ENCODE results near the gene ADARB1.

DNA sequence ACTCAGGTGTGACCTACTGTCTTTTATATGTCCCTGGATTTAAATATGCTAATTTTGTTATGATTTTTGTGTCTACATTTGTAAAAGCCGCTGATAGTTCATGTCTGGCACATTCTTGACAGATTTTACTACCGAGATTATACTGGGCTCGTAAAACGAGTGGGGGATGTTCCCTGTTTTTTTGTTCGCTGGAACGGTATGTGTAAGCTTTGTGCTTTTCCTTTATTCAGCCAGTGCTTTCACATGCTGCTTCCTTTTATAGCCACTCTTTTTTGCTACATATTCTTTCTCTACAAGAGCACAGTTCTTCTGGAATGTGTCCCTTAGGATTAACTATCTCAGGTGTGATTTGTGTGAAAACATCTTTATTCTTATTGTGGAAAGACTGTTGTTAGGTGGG, 46.6 kb downstream of the ADARB1 start:
- TF ChIP-seq EZH2phosphoT487 (IDR thresholded peaks at IDR 0.05; ENCODE audit: unreplicated experiment) (no peak), CREB1 (CRISPR knock-in tag; IDR thresholded peaks at IDR 0.05; ENCODE audit: low read depth) (no peak), POLR2AphosphoS5 (IDR thresholded peaks at IDR 0.05; ENCODE audit: low read depth) (no peak), EZH2 (IDR thresholded peaks at IDR 0.05; ENCODE audit: low read depth, unreplicated experiment) (no peak), JUNB (IDR thresholded peaks at IDR 0.05; ENCODE audit: unreplicated experiment) (no peak), ZNF114 (CRISPR knock-in tag; IDR thresholded peaks at IDR 0.05) (no peak), NANOG (IDR thresholded peaks at IDR 0.05; ENCODE audit: borderline replicate concordance) (no peak)
- TF ChIP-seq, protein P1, sequence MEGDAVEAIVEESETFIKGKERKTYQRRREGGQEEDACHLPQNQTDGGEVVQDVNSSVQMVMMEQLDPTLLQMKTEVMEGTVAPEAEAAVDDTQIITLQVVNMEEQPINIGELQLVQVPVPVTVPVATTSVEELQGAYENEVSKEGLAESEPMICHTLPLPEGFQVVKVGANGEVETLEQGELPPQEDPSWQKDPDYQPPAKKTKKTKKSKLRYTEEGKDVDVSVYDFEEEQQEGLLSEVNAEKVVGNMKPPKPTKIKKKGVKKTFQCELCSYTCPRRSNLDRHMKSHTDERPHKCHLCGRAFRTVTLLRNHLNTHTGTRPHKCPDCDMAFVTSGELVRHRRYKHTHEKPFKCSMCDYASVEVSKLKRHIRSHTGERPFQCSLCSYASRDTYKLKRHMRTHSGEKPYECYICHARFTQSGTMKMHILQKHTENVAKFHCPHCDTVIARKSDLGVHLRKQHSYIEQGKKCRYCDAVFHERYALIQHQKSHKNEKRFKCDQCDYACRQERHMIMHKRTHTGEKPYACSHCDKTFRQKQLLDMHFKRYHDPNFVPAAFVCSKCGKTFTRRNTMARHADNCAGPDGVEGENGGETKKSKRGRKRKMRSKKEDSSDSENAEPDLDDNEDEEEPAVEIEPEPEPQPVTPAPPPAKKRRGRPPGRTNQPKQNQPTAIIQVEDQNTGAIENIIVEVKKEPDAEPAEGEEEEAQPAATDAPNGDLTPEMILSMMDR (conservative IDR thresholded peaks at IDR 0.05; ENCODE audit: low read depth in 2 of 2), result no peak
- TF ChIP-seq, protein P2, sequence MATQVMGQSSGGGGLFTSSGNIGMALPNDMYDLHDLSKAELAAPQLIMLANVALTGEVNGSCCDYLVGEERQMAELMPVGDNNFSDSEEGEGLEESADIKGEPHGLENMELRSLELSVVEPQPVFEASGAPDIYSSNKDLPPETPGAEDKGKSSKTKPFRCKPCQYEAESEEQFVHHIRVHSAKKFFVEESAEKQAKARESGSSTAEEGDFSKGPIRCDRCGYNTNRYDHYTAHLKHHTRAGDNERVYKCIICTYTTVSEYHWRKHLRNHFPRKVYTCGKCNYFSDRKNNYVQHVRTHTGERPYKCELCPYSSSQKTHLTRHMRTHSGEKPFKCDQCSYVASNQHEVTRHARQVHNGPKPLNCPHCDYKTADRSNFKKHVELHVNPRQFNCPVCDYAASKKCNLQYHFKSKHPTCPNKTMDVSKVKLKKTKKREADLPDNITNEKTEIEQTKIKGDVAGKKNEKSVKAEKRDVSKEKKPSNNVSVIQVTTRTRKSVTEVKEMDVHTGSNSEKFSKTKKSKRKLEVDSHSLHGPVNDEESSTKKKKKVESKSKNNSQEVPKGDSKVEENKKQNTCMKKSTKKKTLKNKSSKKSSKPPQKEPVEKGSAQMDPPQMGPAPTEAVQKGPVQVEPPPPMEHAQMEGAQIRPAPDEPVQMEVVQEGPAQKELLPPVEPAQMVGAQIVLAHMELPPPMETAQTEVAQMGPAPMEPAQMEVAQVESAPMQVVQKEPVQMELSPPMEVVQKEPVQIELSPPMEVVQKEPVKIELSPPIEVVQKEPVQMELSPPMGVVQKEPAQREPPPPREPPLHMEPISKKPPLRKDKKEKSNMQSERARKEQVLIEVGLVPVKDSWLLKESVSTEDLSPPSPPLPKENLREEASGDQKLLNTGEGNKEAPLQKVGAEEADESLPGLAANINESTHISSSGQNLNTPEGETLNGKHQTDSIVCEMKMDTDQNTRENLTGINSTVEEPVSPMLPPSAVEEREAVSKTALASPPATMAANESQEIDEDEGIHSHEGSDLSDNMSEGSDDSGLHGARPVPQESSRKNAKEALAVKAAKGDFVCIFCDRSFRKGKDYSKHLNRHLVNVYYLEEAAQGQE (IDR thresholded peaks at IDR 0.05; ENCODE audit: unreplicated experiment), result no peak
- TF ChIP-seq, protein P3, sequence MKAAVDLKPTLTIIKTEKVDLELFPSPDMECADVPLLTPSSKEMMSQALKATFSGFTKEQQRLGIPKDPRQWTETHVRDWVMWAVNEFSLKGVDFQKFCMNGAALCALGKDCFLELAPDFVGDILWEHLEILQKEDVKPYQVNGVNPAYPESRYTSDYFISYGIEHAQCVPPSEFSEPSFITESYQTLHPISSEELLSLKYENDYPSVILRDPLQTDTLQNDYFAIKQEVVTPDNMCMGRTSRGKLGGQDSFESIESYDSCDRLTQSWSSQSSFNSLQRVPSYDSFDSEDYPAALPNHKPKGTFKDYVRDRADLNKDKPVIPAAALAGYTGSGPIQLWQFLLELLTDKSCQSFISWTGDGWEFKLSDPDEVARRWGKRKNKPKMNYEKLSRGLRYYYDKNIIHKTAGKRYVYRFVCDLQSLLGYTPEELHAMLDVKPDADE (IDR thresholded peaks at IDR 0.05), result no peak
